CD4-positive, alpha-beta memory T cell (primary cell): Measurements from ENCODE around the gene SPRY1. TPM values are rescaled to one million over a fixed set of nuclear protein-coding genes. Genes with fewer than 3 reads are reported as not detected.

Experiments
- CTCF ChIA-PET: fragments of 350-600 bp; sonication (Branson Sonifier 250); formaldehyde crosslinking; loops from one replicate; lab custom pipeline; 2021; ENCODE audit warnings: inconsistent platforms; ENCODE audit not compliant: partially characterized antibody; lab: Charles Lee
- POLR2A ChIA-PET: fragments of 350-600 bp; sonication (Branson Sonifier 250); formaldehyde crosslinking; loops from one replicate; lab custom pipeline; 2021; ENCODE audit not compliant: partially characterized antibody; lab: Charles Lee
- DNase-seq, 5 donors: peaks; one replicate each; pipeline versions ENCODE4 v3.0.0 to v3.0.0-alpha.2; 2020 to 2022; ENCODE audit warnings: mixed read lengths in 1 of 5
- H3K27ac ChIP-seq: one replicate; pipeline ENCODE4 v1.7.0; 2013; ENCODE audit warnings: low read depth, low read length
- H3K27me3 ChIP-seq: 2 replicates; pipeline ENCODE4 v1.7.0; 2013; ENCODE audit warnings: mild to moderate bottlenecking, low read length, moderate library complexity; ENCODE audit not compliant: insufficient read depth
- H3K36me3 ChIP-seq: 2 replicates; pipeline ENCODE4 v1.7.0; 2013; ENCODE audit warnings: mild to moderate bottlenecking, low read length, moderate library complexity; ENCODE audit not compliant: insufficient read depth
- H3K4me1 ChIP-seq: 2 replicates; pipeline ENCODE4 v1.7.0; 2013; ENCODE audit warnings: mild to moderate bottlenecking, low read length, moderate library complexity; ENCODE audit not compliant: insufficient read depth
- H3K4me3 ChIP-seq, 2 donors: one replicate each; pipeline ENCODE4 v1.7.0; 2013; ENCODE audit warnings: low read length in 2 of 2, mild to moderate bottlenecking in 1 of 2
- H3K9me3 ChIP-seq, 2 donors: one replicate each; pipeline ENCODE4 v1.7.0; 2013; ENCODE audit warnings: low read length in 2 of 2, control low read depth in 1 of 2; ENCODE audit not compliant: control insufficient read depth in 1 of 2
- H3K27ac Mint-ChIP-seq, 7 donors: one replicate each; pipeline ENCODE4 v1.8.0; 2020 to 2021; ENCODE audit warnings: mixed read lengths in 7 of 7, mild to moderate bottlenecking in 6 of 7, inconsistent platforms in 3 of 7, moderate library complexity in 3 of 7
- H3K27me3 Mint-ChIP-seq, 2 donors: one replicate each; pipeline ENCODE4 v1.8.0; 2020 to 2021; ENCODE audit warnings: mixed read lengths in 2 of 2
- H3K36me3 Mint-ChIP-seq, 2 donors: one replicate each; pipeline ENCODE4 v1.8.0; 2020 to 2021; ENCODE audit warnings: mixed read lengths in 2 of 2, inconsistent platforms in 1 of 2, mild to moderate bottlenecking in 1 of 2
- H3K4me1 Mint-ChIP-seq, 4 donors: one replicate each; pipeline ENCODE4 v1.8.0; 2020 to 2021; ENCODE audit warnings: mixed read lengths in 4 of 4, mild to moderate bottlenecking in 1 of 4
- H3K4me3 Mint-ChIP-seq, 8 donors: one replicate each; pipeline ENCODE4 v1.8.0; 2020 to 2021; ENCODE audit warnings: mixed read lengths in 8 of 8, mild to moderate bottlenecking in 7 of 8, moderate library complexity in 6 of 8, inconsistent platforms in 3 of 8
- H3K9me3 Mint-ChIP-seq, 8 donors: one replicate each; pipeline ENCODE4 v1.8.0; 2020 to 2021; ENCODE audit warnings: mixed read lengths in 8 of 8, mild to moderate bottlenecking in 5 of 8, inconsistent platforms in 3 of 8, moderate library complexity in 1 of 8
- intact Hi-C: fragments of 100-400 bp; cut with micrococcal nuclease; formaldehyde crosslinking; loops from one replicate; pipeline ENCODE4 v1.15.1; 2023
- polyA plus RNA-seq, 2 donors: library from polyadenylated mRNA; unstranded; fragments of 300-500 nt; fragmentation: Illumina TruSeq; gene quantifications; one replicate each; pipeline ENCODE4 v1.2.3, GENCODE V29; 2021
- total RNA-seq, 2 experiments: library from RNA; stranded (reverse); gene quantifications; one replicate each; pipeline ENCODE4 v1.2.3, GENCODE V29; 2021

Gene SPRY1
- total and polyA plus RNA-seq, 4 experiments from 2014 or later: 4.4 to 8.2 (median 6.1) TPM

GRCh38 chr4:123411514-123411913, 14.9 kb downstream of the SPRY1 start:
- H3K9me3 Mint-ChIP-seq: no peaks in the 10 kb centered on the region
- ChIA-PET CTCF (interaction anchor here (1.4 kb wide), 1 partner anchor 19 kb away, joined by 3 read pairs; no protein-coding TSS in a partner anchor), POLR2A (no interaction called here)
- no peak overlapping the region for H3K4me3 ChIP-seq
- H3K4me3 Mint-ChIP-seq: no peak overlapping the region
- intact Hi-C loops: no loop called here
- no peaks in the 10 kb centered on the region for H3K9me3 ChIP-seq
- H3K4me1 ChIP-seq: peaks cover 4% of the 10 kb centered on the region
- H3K4me1 Mint-ChIP-seq: peaks cover 6 to 13% (median 10%) of the 10 kb centered on the region in 4 donors
- no peaks in the 10 kb centered on the region for H3K27me3 Mint-ChIP-seq
- H3K36me3 Mint-ChIP-seq: no peaks in the 10 kb centered on the region
- H3K27me3 ChIP-seq: no peaks in the 10 kb centered on the region
- no peak overlapping the region for H3K27ac Mint-ChIP-seq
- no peaks in the 10 kb centered on the region for H3K36me3 ChIP-seq
- DNase-seq: no peak
- H3K27ac ChIP-seq: no peak overlapping the region

DNA sequence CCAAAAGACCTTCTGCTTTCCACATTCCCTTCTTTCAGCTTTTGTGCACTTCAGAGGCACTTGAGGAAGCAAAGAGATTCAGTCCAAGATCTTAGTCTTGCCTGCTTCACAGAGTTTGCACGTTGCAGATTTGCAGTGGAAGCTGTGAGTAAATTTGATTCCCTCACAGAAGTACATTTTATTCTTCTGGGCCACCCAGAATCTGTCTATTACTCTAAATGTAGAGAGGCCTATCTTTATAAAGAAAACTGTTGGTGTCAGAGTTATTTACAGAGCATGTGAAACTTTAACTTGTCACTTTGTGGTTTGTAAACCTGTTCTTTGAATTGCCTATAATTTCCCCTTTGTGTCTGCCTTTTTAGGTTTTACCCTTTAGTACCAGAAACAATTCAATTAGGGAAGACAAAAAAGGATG, 15.5 kb downstream of the SPRY1 start:
- H3K9me3 ChIP-seq: no peaks in the 10 kb centered on the region
- peaks cover 4% of the 10 kb centered on the region for H3K4me1 ChIP-seq
- no peak for DNase-seq
- intact Hi-C loops: no loop called here
- no peaks in the 10 kb centered on the region for H3K36me3 Mint-ChIP-seq
- H3K9me3 Mint-ChIP-seq: no peaks in the 10 kb centered on the region
- no peaks in the 10 kb centered on the region for H3K27me3 ChIP-seq
- ChIA-PET CTCF (no interaction called here), POLR2A (interaction anchor here (1.2 kb wide), 1 partner anchor 15 kb away, joined by 3 read pairs; the partner anchor contains the start of gene SPRY1)
- H3K27ac ChIP-seq: no peak overlapping the region
- no peaks in the 10 kb centered on the region for H3K36me3 ChIP-seq
- peaks cover 6 to 13% (median 10%) of the 10 kb centered on the region in 4 donors for H3K4me1 Mint-ChIP-seq
- no peaks in the 10 kb centered on the region for H3K27me3 Mint-ChIP-seq
- H3K27ac Mint-ChIP-seq: peak overlapping the region in 1 of 7 donors; percentile 15
- H3K4me3 Mint-ChIP-seq: no peak overlapping the region
- H3K4me3 ChIP-seq: no peak overlapping the region

DNA sequence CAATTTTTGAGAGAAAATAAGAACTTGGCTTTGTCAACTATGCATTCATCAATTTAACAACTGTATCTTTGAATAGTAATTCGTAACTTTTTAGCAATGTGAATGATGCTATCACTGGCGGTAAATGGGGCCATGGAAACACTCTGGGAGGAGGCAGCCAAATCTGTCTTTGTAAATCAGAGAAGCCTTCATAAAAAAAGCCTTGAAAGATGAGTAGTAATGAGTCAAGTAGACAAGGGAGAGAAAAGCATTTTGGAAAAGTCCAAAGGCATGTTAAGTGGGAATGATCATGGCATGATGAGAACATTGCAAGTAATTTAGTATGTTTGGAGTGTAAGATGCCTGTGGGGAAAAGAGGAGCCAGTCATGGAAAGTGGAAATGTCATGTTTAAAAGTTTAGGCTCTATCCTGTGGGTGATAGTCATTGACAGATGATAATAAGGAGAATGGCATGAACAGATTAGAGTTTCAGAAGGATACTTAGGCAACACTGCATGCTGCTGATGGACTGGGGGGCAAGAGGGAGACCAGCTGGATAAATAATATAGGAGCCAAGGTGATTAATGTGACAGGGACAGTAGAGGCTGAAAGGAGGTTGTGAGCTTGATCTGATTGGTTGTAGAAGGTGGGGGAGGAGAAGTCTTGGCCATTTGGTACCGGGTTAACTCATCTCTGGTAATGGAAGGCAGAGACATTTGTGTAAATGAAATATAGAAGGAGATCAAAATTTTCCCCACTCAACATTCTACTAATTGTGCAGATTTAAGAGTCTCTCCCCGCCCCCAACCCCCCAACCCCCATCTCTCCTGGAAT, 16.3 kb downstream of the SPRY1 start:
- H3K27me3 ChIP-seq: no peaks in the 10 kb centered on the region
- H3K27me3 Mint-ChIP-seq: no peaks in the 10 kb centered on the region
- H3K4me1 ChIP-seq: peaks cover 4% of the 10 kb centered on the region
- H3K36me3 ChIP-seq: no peaks in the 10 kb centered on the region
- POLR2A ChIA-PET: interaction anchor here (1.2 kb wide), 1 partner anchor 16 kb away, joined by 3 read pairs; the partner anchor contains the start of gene SPRY1
- CTCF ChIA-PET: no interaction called here
- peak overlapping the region in 1 of 7 donors; percentile 0 for H3K27ac Mint-ChIP-seq
- no peaks in the 10 kb centered on the region for H3K36me3 Mint-ChIP-seq
- H3K9me3 ChIP-seq: no peaks in the 10 kb centered on the region
- no peak overlapping the region for H3K4me3 Mint-ChIP-seq
- H3K27ac ChIP-seq: no peak overlapping the region
- H3K4me1 Mint-ChIP-seq: peaks cover 6 to 13% (median 10%) of the 10 kb centered on the region in 4 donors
- no peak for DNase-seq
- no peak overlapping the region for H3K4me3 ChIP-seq
- H3K9me3 Mint-ChIP-seq: no peaks in the 10 kb centered on the region
- intact Hi-C loops: no loop called here

GRCh38 chr4:123415576-123415975, 19.0 kb downstream of the SPRY1 start:
- ChIA-PET POLR2A (no interaction called here), CTCF (no interaction called here)
- peaks cover 0 to 2% of the 10 kb centered on the region in 2 donors for H3K27me3 Mint-ChIP-seq
- peaks cover 6 to 13% (median 13%) of the 10 kb centered on the region in 4 donors for H3K4me1 Mint-ChIP-seq
- DNase-seq: no peak
- no peak overlapping the region for H3K27ac Mint-ChIP-seq
- no peaks in the 10 kb centered on the region for H3K36me3 Mint-ChIP-seq
- no peaks in the 10 kb centered on the region for H3K27me3 ChIP-seq
- H3K4me3 Mint-ChIP-seq: no peak overlapping the region
- H3K9me3 Mint-ChIP-seq: no peaks in the 10 kb centered on the region
- intact Hi-C loops: no loop called here
- peaks cover 4% of the 10 kb centered on the region for H3K4me1 ChIP-seq
- H3K9me3 ChIP-seq: no peaks in the 10 kb centered on the region
- H3K27ac ChIP-seq: no peak overlapping the region
- H3K36me3 ChIP-seq: no peaks in the 10 kb centered on the region
- no peak overlapping the region for H3K4me3 ChIP-seq

DNA sequence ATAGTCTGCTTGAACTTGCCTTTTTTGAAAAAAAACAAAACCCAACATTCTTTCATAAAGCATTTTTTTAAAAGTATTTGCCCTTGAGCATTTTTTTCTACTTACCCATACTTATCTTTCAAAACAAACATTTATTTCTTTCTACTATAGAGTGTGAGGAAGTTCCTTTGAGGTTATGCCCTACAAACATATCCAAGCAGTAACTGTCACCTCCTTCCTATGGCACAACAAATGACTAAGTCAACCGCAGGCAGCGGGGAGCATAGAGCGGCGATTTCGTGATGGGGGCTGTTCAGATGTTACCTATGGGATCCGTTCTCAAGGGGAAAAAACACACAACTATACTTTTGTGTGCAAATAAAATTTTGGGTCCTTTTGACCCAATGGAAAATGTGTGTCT, 19.4 kb downstream of the SPRY1 start:
- H3K27ac ChIP-seq: no peak overlapping the region
- ChIA-PET CTCF (no interaction called here), POLR2A (no interaction called here)
- no peaks in the 10 kb centered on the region for H3K27me3 ChIP-seq
- peak in 2 of 5 donors; percentile 10 to 13 for DNase-seq
- H3K4me3 ChIP-seq: no peak overlapping the region
- peak overlapping the region in 1 of 8 donors; percentile 46 for H3K4me3 Mint-ChIP-seq
- no peaks in the 10 kb centered on the region for H3K36me3 Mint-ChIP-seq
- H3K36me3 ChIP-seq: no peaks in the 10 kb centered on the region
- H3K27me3 Mint-ChIP-seq: peaks cover 0 to 2% of the 10 kb centered on the region in 2 donors
- intact Hi-C loops: no loop called here
- peak overlapping the region in 1 of 7 donors; percentile 1 for H3K27ac Mint-ChIP-seq
- peaks cover 6 to 13% (median 13%) of the 10 kb centered on the region in 4 donors for H3K4me1 Mint-ChIP-seq
- peaks cover 4% of the 10 kb centered on the region for H3K4me1 ChIP-seq
- H3K9me3 Mint-ChIP-seq: no peaks in the 10 kb centered on the region
- H3K9me3 ChIP-seq: no peaks in the 10 kb centered on the region

DNA sequence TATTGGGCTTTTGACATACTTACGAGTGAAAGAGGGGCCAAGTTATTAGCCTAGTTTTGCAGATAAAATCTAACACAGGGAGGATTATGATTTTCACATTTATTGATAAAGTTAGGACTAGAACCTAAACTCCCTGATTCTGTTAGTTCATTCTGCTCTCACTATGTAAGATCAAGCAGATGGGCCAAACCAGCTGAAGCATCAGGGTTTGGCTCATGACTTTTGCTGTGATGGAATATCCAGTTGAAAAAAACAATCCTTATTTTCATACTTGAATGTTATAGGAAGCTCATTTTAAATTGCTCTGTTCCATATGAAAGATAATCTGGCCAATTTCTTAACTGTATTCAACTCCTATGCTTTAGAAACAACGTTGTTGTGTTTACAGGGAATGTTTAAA, 21.2 kb downstream of the SPRY1 start:
- no peak for DNase-seq
- H3K27me3 ChIP-seq: no peaks in the 10 kb centered on the region
- no peaks in the 10 kb centered on the region for H3K9me3 Mint-ChIP-seq
- H3K27ac Mint-ChIP-seq: no peak overlapping the region
- no peaks in the 10 kb centered on the region for H3K36me3 Mint-ChIP-seq
- no peaks in the 10 kb centered on the region for H3K36me3 ChIP-seq
- H3K4me3 Mint-ChIP-seq: no peak overlapping the region
- no peak overlapping the region for H3K27ac ChIP-seq
- no peaks in the 10 kb centered on the region for H3K9me3 ChIP-seq
- peaks cover 0 to 2% of the 10 kb centered on the region in 2 donors for H3K27me3 Mint-ChIP-seq
- H3K4me1 Mint-ChIP-seq: peaks cover 11 to 17% (median 15%) of the 10 kb centered on the region in 4 donors
- POLR2A ChIA-PET: no interaction called here
- CTCF ChIA-PET: no interaction called here
- intact Hi-C loops: no loop called here
- peaks cover 11% of the 10 kb centered on the region for H3K4me1 ChIP-seq
- H3K4me3 ChIP-seq: no peak overlapping the region

GRCh38 chr4:123418351-123418931, 21.8 kb downstream of the SPRY1 start:
- no peak overlapping the region for H3K4me3 ChIP-seq
- Mint-ChIP-seq H3K27me3 (peaks cover 0 to 2% of the 10 kb centered on the region in 2 donors), H3K4me1 (peaks cover 6 to 13% (median 10%) of the 10 kb centered on the region in 4 donors), H3K4me3 (no peak overlapping the region), H3K36me3 (no peaks in the 10 kb centered on the region), H3K9me3 (no peaks in the 10 kb centered on the region), H3K27ac (no peak overlapping the region)
- no peak for DNase-seq
- H3K4me1 ChIP-seq: peaks cover 11% of the 10 kb centered on the region
- no peaks in the 10 kb centered on the region for H3K27me3 ChIP-seq
- POLR2A ChIA-PET: no interaction called here
- intact Hi-C loops: no loop called here
- H3K27ac ChIP-seq: no peak overlapping the region
- H3K36me3 ChIP-seq: no peaks in the 10 kb centered on the region
- CTCF ChIA-PET: interaction anchor here (0.9 kb wide), 1 partner anchor 9 kb away, joined by 3 read pairs; no protein-coding TSS in a partner anchor
- H3K9me3 ChIP-seq: no peaks in the 10 kb centered on the region
